ENCODE data around the gene MAGEA8. TPM values are rescaled to one million over a fixed set of nuclear protein-coding genes. Genes with fewer than 3 reads are reported as not detected.

Gene MAGEA8
- total and polyA plus RNA-seq, 9 of the 15 experiments (the other 6 are each of a cell fraction or from before 2014, with no cell fraction given), result 0.49 to 4.6 (median 1.9) TPM

DNA sequence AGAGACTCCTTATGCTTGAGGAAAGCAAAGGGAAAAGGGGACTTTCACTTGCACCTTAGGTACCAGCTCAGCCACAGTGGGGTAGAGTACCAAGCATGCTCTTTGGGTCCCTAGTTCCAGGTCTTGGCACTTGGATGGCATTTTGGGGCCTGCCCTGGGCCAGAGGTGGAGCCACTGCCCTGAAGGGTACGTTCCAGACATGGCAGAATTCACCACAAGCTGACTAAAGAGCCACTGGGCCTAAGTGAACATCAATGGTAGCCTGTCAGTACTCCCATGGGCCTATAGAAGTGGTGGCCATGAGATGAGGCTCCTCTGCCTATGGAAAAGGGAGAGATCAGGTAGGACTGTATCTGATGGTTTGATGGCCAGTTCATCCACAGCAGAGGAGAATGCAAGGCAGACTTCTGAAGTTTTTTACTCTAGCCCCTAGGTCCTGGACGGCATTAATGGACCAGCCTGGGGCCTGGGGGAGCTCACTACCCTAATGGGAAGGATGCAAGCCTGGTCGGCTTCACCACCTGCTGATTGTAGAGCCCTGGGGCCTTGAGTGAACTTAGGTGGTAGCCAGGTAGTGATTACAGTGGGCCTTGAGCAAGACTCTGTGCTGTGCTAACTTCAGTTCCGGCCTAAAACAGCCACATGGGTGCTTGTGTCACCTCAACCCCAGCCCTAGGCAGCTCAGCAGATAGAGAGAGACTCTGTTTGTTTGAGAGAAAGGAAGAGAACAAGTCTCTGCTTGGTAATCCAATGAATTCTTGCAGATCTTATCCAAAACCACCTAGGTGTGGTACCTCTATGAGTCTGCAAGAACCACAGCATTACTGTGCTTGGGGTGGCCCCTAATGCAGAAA lies 28.6 kb downstream of the MAGEA8 start (continued):
- TF ChIP-seq ZNF318 (IDR thresholded peaks at IDR 0.05; ENCODE audit: borderline replicate concordance in 1 of 2, low read depth in 1 of 2) (no peak), LCOR (CRISPR knock-in tag; IDR thresholded peaks at IDR 0.05) (no peak), ZNF740 (CRISPR knock-in tag; IDR thresholded peaks at IDR 0.05) (no peak), ZNF740 (tag; IDR thresholded peaks at IDR 0.05) (no peak)

Data from K562 (cell line).